Measurements from ENCODE around the gene KDM4F. TPM values are rescaled to one million over a fixed set of nuclear protein-coding genes. Genes with fewer than 3 reads are reported as not detected.
"Not testable (repeated sequence)": the region's sequence is repeated elsewhere in the genome, so short reads cannot be mapped to it uniquely, and the experiment has no call there.

Gene KDM4F
- not detected for total RNA-seq

DNA sequence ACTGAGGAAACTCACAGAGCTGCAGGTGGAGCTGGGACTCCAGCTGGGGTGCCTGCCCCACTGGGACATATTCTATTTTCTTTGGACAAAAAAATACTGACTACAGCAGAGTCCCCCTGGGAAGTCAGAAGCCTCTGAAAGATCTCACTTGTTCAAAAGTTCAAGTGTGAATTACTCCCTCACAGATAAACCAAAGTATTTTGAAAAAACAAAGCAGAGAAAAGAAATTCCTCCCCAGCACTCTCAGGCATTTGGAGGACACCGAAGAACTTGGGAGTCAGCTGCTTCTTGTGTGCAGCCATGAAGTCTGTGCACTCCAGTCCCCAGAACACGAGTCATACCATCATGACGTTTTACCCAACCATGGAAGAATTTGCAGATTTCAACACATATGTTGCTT lies at the start of gene KDM4F:
KDM4F (plus strand) TSS at position 301 of the 400 bp plus-strand sequence.
- TF ChIP-seq, protein P1, sequence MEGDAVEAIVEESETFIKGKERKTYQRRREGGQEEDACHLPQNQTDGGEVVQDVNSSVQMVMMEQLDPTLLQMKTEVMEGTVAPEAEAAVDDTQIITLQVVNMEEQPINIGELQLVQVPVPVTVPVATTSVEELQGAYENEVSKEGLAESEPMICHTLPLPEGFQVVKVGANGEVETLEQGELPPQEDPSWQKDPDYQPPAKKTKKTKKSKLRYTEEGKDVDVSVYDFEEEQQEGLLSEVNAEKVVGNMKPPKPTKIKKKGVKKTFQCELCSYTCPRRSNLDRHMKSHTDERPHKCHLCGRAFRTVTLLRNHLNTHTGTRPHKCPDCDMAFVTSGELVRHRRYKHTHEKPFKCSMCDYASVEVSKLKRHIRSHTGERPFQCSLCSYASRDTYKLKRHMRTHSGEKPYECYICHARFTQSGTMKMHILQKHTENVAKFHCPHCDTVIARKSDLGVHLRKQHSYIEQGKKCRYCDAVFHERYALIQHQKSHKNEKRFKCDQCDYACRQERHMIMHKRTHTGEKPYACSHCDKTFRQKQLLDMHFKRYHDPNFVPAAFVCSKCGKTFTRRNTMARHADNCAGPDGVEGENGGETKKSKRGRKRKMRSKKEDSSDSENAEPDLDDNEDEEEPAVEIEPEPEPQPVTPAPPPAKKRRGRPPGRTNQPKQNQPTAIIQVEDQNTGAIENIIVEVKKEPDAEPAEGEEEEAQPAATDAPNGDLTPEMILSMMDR (IDR thresholded peaks at IDR 0.05; ENCODE audit: low read depth) = not testable (repeated sequence)

DNA sequence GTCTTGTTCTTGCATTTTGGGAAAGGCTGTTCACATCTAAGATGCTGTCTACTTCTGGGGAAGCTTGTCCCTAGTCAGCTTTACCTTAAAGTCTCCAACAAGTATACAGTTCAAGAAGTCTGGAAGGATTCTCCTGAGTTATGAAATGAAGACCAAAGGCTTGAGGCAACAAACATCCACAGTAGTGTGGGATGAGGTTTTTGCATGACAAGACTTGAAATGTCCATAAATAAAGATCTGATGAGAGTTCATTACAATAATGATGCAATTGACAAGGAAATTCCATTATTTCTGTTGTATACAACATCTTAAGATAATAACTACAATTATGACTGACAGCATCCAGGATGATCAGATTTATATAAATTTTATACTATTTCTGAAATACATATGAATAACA lies 45.5 kb upstream of the KDM4F start:
- TF ChIP-seq, protein P1 (IDR thresholded peaks at IDR 0.05; ENCODE audit: low read depth) = no peak

DNA sequence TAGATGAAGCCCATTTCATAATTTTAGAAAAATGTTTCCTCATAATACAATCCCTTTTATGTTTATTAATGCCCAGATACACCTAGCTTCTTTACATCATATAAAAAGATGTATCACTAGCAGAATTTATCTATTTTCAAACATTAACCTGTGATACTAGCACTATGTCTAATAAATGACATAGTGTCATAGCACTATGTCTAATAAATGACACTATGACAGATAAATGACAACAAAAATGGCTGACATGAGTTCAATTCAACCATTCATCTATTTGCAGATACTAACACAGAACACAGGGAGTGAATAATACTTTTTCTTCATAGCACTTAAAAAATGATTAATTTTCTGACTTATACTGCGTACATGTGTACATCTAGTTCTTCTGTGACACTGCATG lies 43.6 kb upstream of the KDM4F start:
- TF ChIP-seq, protein P1 (IDR thresholded peaks at IDR 0.05; ENCODE audit: low read depth) = no peak

DNA sequence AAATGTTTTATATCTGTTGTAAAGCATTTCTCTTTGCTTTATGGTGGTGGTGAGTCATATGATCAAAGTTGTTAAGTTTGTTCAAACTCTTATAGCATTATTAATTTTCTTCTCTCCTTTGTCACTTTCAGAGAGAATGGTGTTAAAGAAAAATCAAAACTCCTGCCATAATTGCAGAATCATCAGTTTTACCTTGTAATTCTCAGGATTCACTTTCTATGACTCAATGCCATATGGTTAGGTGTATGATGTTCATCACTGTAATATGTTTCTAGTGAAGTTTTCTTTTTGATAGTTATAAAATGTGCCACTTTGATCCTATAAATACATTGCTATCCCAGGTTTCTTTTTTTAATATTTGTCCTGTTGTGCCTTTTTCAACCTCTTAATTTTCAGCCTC lies 37.8 kb upstream of the KDM4F start:
- TF ChIP-seq, protein P1 (IDR thresholded peaks at IDR 0.05; ENCODE audit: low read depth) = no peak

DNA sequence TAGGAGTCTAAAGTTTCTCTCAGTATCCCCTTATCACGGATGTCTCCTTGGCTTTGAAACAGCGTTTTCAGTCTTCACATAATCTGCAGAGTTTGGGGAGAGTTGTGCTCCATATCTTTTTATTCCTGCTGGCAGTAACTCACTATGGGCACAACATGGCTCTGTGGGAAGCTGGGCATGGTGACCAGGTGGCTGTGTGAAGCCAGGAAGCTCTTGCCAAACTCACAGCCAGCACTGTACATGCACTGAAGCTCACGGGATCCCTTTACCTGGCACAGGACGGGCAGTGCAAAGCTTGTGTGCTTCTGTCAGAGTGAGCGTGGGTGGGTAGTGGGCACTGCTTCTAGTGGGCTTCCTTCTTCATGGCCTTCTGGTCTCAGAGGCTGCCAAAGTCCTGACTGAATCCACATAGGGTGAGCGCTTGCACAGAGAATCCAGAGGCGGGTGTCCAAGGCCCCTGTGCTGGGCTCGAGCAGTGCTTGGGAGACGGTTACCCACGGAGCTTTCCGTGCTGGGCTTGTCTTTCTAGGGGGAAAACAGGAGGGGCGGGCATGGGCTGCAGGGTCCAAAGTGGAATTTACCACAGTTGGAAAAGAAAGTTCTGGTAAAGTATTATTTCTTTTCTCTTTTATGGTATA lies 34.9 kb upstream of the KDM4F start:
- TF ChIP-seq, protein P1 (IDR thresholded peaks at IDR 0.05; ENCODE audit: low read depth) = no peak

DNA sequence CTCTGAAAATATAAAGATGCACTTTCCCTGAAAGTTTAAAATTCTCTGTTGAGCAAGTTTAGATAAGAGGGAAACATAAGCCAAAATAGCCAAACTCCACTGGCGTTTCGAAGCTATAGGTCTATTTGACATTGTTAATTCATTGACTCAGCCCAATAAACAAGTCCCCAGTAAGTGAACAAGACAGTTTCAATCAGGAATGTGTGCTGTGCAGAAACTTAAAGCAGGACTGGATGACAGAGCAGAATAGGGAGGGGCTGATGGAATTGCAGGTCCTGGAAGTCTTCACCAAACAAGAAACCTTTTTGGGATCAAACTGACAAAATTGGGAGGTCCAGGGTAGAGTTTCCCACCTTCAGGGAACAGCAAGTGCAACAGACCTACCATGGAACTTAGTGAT lies 33.1 kb upstream of the KDM4F start:
- TF ChIP-seq, protein P1 (IDR thresholded peaks at IDR 0.05; ENCODE audit: low read depth) = no peak

DNA sequence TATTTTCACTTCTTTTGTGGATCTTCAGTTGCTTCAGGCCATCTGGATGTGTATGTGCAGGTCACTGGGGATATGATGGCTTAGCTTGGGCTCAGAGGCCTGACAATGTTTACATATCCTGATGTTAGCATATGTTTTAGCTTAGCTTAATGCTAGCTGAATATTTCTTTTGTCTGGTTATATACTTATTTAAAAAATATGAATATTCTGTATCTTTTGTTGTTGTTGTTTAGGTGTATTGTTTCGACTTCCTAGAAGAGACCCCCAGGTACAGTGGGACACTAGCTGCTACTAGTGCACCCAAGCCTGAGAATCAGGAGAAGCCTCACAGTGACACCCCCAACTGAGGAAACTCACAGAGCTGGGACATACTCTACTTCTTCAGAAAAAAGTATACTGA lies 24.3 kb upstream of the KDM4F start, which contains the start of gene KDM4E:
KDM4E (plus strand) TSS at position 301 of the 400 bp plus-strand sequence. CDS start 300 bp downstream, outside the sequence.
- TF ChIP-seq, protein P1 (IDR thresholded peaks at IDR 0.05; ENCODE audit: low read depth) = no peak

Data from subcutaneous adipose tissue (tissue), 4 donors.